Right lobe of liver (tissue), 4 donors: ENCODE results near the gene RPRD2.

Experiments used
- POLR2A ChIP-seq: fragments of 450-650 bp; IDR thresholded peaks from one replicate; pipeline ENCODE4 v1.6.1; 2017; ENCODE audit warnings: antibody characterized with exemption, mild to moderate bottlenecking
- TF ChIP-seq, protein P1 (sequence below), 4 donors: fragments of 200-600 bp in 3 of 4; fragments of 450-650 bp in 1 of 4; IDR thresholded peaks; one replicate each; pipeline versions ENCODE4 v1.5.1 to v1.8.0; 2016 to 2022; ENCODE audit warnings: antibody characterized with exemption in 4 of 4, mild to moderate bottlenecking in 2 of 4
- donor health status: DM: no; HTN: no; CAD: no.
- donor health status: DM: no; HTN: no; CAD: no.
- donor health status: DM: no; HTN: yes; CAD: no.

DNA sequence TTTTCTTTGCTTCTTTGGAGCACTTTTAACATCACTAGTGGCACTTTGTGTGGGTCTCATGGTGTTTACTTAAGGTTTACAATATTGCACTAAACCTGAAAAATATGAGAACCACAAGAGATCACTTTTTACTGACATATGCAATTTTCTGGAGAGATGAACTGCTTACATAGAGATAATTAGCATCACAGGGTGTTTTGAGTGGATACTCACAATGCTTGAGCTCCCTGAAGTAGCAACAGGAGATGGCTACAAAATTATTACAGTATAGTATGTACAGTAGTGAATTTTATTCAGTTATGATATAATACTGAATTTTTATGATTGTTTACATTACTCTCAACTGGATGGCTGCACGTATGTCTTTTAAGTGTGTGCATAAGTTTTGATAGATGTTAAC is 22.6 kb downstream of the RPRD2 start:
- TF ChIP-seq, protein P1, sequence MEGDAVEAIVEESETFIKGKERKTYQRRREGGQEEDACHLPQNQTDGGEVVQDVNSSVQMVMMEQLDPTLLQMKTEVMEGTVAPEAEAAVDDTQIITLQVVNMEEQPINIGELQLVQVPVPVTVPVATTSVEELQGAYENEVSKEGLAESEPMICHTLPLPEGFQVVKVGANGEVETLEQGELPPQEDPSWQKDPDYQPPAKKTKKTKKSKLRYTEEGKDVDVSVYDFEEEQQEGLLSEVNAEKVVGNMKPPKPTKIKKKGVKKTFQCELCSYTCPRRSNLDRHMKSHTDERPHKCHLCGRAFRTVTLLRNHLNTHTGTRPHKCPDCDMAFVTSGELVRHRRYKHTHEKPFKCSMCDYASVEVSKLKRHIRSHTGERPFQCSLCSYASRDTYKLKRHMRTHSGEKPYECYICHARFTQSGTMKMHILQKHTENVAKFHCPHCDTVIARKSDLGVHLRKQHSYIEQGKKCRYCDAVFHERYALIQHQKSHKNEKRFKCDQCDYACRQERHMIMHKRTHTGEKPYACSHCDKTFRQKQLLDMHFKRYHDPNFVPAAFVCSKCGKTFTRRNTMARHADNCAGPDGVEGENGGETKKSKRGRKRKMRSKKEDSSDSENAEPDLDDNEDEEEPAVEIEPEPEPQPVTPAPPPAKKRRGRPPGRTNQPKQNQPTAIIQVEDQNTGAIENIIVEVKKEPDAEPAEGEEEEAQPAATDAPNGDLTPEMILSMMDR (IDR thresholded peaks at IDR 0.05), result no peak
- no peak for TF ChIP-seq POLR2A
